ENCODE results near the gene NIPAL4.

NIPAL4 gene

DNA sequence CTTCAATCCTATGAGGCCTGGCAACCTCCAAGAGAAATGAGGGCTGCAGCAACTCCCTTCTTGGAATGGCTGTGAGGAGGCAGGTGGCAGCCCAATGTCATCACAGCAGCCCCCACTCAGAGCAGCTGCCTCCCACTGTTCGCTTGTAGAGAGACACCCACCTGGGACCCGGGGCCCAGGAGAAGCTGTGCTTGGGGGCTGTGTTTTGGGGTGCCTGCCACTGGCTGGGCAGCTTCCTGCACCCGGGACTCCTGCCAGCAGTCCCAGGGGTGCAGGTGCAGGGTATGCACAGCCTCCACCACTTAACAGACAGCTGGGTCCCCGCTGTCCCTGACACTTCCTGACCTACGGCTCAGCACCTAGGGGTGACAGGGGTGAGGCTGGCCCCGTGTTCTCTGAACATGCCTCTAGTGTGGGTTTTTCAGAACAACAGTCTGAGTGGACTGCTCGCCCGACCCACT, 26.2 kb downstream of the NIPAL4 start:
- DNase-seq = no peak

DNA sequence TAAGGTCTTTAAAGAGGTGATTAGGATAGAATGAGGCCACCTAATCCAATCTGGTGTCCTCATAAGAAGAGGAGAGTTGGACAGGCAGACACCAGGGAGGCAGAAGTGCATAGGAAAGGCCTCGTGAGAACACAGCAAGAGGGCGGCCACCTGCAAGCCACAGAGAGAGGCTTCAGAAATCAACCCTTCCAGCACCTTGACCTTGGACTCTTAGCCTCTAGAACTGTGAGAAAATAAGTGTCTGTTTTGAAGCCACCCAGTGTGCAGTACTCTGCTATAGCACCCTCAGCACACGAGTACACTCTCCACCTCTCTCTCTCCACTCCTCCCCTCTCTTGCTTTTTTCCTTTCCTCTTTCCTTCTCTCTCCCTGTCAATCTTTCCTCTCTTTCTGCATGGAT, 26.8 kb downstream of the NIPAL4 start:
- DNase-seq = no peak

DNA sequence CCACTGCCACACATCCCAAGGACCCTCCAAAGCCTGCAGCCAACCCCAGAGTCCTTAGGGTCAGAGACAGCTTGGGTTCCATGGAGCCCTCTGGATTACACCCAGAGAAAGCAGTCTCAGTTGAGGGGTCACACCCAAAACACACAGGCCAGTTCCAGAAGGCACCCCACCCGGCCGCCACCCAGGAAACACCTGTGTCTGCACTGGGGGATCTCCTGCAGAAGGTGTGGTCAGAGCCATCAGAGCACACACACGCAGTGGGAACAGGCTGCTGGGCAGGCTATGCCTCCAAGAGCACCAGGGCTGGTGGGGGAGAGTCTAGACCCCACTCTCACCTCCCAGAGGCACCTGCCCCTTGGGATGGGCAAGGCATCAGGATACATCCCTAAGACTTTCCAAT, 27.3 kb downstream of the NIPAL4 start:
- no peak for DNase-seq

DNA sequence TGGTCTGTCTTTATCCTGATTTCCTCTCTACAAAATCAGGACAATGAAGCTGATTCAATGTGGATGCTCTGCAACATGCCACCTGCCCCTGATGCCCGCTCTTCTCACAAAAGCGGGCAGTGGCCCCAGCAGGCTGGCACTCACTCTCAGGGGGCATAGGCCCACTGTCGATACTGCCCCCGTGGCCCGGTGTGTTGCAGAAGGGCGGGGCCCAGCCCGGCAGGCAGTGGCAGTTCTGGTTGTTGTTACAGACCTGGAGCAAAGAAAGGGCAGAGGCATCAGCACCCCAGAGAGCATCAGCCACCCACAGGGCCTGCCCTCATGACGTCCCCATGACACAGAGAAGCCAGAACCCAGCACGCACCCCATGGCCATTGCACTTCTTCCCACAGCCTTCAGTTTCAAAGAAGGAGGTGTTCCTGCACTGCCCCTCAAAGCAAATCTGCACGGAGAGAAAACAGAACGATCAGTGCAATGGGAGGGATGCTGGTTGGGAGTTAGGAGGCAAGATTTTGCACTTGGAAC, 31.5 kb downstream of the NIPAL4 start:
- DNase-seq = no peak

DNA sequence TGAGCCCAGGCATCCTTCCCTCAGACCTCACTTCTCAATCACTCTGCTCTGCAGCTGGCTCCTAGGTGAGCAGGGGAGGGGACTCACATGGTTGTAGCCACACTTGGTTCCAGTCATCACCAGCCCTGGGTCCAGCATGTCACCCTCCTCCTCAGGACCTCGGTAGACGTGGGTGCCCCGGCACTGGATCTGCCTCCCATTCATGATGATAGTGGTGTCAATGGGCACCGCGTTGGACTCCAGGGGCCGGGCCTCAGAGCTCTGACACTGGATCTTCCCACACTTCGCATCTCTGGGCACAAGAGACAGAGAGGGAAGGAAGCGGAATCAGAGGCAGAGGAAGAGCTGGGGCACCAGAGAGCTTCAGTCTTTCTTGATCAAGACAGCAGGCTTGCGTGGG, 32.9 kb downstream of the NIPAL4 start:
- no peak for DNase-seq

DNA sequence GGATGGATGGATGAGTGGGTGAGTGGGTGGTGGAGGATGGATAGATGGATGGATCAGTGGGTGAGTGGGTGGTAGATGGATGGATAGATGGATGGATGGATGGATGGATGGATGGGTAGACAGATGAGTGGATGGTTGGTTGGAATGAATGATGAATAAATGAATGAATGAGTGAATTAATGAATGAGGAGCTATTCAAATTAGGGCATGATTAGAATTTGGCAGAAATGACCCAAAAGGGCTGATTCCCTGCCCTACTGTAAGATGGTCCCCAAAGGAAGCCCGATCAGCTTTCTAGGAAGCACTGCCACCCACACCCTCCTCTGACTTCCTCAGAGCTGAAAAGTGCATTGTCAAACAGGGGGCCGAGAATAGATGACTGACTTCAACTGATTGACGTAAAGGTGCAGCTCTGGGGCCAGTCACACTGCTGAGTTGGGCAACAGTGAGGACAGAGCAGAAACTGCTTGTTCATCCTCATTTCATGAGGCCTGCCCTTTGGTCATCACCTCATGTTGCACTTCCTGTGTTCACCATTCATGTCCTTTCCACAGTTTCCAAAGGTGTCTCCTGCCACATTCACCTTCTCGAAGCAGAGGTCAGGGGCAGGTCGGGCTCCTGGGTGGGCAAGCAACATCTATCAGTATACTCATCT, 34.3 kb downstream of the NIPAL4 start:
- no peak for DNase-seq

DNA sequence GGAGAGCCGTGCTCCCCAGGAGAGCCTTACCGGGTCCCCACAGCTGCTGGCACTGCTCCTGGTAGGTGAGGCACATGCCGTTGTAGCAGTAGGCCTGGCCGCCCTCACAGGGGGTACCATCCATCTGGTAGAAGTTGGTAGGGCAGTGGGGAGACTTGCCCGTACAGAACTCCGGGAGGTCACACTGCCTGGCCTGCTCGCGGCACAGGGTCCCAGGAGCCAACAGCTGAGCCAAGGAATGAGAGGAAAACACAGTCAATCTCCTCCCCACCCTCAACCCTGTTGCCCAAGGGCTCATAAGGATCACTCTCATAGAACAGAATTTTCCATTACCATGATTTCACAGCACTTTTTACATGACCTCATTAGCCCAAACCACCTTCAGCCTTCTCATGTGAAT, 36.9 kb downstream of the NIPAL4 start:
- DNase-seq = no peak

DNA sequence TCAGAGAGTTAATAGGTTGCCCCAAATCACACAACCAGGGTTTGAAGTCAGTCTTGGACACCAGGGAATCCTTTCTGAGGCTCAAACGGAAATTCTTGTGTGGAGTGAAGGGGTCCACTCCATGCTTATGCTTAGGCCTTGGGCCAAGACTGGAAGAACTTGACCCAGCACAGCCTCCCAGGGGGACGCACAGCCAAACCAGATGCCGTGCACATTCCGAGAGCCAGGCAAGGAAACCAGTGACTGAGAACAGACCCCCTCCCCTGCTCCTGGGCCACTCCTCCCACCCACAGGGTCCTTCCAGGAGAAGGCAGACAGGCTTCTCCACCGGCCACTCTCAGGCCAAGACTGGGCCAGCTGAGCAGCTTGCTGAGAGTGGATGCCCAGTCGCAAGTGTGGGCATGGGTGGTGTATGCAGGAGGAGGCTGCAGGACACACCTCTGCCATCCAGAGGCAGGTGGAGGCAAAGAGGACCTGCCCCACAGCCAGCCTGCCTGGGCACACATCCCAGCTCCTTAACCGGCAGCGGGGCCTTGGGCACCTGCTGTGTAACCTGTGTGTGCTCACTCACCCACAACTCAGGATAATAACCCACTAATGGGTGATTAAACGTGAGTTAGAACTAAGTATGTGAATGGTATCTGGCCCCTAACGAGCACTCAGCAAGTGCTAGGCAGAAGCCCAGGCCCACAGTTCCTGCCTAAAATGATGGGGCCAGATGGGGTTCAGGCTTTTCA, 38.0 kb downstream of the NIPAL4 start:
- DNase-seq = peak; percentile 54

DNA sequence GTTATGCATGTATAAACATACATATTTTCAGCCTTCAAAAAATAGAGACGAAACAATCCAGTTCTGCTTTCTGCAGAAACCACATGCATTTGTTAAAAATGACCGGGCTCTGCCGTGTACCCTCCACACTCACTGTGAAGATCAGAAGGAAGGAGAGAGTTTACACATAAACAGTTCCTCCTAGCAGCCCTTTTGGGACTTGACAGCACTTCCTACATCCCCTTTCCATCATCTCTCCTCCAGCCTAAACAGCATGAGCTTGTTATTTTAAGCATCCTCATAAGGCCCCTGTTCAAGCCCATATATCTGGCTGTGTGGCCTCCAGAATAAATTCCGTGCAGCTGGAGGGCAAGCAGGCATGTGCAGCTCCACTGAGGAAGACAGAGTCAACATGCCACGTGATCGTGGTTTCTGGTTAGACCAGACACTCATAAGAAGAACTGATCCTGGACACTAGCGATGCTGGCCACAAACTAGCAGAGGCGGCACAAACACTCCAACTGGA, 42.2 kb downstream of the NIPAL4 start:
- no peak for DNase-seq

DNA sequence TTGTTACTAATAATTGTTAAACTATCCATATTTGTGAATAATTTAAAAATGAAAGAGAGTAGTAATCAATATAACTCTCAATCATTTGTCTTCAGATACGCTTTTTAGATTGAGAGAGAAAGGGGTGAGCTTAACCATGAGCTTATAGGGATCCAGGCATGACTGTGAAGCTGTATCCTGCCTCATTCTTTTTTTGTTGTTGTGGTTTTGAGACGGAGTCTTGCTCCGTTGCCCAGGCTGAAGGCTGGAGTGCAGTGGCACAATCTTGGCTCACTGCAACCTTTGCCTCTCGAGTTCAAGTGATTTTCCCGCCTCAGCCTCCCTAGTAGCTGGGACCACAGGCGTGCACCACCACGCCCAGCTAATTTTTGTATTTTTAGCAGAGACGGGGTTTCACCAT, 44.0 kb downstream of the NIPAL4 start:
- no peak for DNase-seq

DNA sequence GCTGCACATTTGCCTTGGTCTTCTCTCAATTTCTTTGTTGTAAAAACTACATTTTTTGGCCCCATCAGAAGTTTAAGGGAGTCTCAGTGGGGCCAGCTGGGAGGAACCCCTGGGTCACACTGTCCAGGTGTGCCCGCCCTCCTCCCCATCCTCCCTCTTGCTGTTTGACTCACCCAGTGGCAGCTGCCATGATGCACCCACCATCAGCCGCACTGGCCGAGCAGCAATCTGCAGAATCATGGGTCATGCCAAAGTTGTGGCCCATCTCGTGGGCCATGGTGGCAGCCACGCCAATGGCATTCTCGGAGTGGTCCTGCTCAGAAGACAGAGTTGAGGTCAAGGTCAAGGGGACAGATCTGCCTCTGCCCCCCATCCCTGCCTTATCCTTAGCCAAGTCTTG, 45.5 kb downstream of the NIPAL4 start:
- DNase-seq = no peak

DNA sequence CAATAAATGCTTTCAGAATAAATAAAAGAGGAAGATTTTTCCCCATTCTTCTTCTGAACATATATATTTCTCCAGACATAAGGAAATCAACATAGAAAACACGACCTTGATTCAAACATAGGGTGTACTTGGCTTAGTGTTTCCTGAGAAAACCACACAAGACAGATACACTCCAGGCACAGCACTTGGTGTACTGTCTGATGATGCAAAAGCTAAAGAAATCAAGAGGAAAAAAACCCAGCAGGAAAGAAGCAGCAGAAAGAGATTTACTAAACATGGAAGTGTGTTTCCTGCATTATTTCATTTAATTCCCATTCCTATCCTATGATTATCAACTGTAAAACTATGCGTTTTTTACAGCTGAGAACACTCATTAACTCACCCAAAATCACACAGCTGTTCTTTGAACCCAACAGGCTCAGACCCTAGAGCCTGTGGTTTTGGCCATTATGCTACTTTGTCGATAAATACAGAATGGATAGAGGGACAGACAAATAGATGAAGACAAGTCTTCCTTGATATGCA, 46.1 kb downstream of the NIPAL4 start:
- no peak for DNase-seq

DNA sequence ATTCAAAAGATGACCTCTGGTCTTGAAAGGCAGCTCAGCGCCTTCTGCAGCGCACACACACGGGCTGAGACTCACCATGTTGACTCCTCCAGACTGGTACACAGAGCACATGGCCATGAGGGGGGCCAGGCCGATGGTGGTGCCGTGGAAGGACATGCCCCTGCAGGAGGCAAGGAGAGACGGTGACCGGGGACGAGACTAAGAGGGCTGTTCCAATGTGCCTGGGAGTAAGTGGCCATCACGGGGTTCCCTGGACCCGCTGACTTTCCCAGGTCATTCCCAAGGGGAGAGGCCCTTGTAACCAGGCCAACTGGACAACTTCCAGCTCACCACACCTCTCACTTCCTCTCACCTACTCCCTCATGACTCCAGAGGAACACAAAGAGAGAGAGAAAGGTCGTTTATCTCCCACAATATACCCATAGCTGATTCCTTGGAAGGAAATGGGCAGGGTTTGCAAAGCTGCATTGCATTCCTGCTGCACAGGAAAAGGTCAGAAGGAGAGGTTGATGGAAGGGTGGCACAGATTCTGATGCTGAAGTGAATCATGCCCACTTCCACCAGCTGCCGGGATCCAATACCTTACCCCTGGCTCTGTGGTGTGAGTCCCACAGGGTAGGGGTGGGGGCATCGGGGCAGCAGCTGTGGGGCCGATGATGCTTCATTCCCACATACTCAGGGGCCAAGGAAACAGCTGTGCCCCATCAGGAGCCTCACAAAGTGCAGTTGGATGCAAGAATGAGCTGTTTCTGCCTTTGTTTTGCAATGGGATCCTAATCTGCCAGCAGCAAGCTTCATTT, 47.2 kb downstream of the NIPAL4 start:
- no peak for DNase-seq

DNA sequence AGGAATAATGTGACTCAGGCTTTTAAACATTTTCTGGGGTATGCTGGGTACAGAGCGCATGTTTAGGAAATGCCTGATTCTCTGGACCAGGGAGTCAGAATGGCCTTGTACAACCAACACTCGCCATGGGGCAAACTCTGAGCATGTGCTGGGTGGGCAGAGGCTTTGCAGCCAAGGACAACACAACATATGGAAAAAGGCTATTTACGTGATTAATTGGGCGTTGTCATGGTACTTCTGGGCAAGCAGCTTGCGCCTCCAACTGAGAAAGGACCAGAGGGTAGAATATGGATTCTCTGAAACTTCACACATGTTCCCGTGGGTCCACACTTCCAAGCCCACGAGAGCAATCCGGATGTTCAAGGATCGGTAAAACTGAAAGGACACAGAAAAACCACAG, 49.1 kb downstream of the NIPAL4 start:
- no peak for DNase-seq

DNA sequence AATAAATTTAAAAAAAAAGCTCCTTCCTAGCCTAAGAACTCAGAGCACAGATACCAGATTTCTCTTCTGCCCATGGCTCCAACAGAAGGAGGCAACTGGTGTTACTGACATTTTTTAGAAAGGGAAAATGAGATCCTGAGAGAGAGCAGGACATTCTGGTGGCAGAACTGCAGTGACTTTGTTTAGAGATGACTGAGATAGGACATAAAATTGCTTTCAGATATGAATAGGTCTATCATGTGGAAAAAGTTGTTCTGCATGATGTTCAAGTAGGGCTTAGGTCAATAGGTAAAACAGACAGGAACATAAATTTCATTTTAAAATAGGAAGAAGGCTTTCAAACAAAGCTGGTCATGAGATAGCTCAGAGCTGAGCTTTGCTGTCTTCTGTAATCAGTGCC, 49.6 kb downstream of the NIPAL4 start:
- DNase-seq = no peak

DNA sequence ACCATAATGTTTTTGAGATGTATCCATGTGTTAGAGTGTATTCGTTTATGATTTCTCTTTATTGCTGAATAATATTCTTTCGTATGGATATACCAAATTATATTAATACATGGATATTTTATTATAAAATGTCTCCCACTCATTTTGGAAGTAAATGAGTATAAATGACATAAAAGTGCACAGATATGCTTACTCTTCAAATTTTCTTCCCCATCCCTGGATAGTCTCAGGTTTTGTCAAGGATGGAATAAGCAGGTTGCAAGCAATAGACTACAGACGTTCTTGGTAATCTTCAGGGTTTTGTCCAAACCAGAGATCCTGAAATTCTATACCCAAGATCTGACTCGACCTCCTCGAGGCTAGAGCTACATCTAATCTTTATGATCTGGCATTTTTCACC, 50.7 kb downstream of the NIPAL4 start:
- no peak for DNase-seq

DNA sequence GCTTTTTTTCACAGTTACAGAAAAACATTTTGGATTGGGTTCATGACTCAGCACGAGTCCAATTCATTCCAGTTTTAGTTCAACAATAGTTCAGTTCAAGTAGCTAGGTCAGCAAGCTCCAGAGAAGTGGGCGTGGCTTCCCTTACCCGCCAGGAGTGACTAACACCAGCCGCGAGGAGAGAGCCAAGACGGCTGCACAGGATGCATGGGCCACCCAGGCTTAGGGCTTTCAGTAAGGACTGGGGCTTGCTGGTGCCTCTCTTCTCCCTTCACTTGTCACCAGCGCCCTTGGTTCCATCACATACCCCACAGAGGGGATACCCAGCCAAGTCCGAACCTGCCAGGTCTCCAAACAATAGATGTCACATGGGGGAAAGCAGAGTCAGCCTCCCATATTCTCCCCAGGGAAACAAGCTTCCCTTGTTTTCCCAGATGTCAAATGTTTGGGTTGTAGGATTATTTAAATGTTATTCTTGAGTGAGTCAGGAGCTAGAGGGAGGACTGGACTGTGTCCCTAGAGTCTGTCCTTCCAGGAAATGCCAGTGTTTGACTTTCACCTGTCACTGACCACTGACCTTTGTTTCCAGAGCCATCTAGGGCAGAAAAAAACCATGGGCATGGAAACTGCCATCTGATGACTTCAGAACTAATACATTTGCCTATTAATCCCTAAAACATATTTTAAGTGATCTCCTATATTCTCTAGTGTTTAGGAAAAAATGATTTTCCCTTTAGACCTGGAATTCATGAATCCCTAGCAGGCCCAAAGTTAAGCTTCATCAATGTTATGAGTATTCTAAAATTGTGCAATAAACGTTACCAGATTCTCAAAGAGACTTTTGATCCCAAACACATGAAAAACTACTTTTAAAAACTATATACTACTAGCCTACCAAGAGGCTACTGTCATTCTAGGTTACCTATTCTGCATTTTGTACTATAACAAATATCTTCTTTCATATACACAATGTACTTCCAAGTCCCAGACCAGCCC, 51.9 kb downstream of the NIPAL4 start:
- DNase-seq = no peak

DNA sequence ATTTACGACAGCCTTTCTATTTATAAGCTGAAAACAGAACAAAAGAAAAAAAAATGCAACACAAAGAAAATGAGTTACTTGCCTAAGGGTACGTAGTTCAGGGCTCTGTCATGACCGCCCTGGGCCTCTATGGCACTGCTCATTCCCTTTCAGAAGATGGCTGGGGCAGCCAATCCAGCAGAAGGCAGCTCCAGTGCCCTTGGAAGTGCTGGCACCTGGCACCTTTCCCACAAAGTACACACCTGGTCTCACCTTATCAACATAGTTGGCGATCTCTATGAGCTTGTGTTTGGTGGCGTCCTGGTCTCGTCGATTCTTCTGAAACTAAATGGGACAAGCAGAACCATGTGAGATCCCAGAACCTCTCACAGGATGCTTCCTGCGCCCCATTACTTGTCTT, 53.2 kb downstream of the NIPAL4 start:
- no peak for DNase-seq

DNA sequence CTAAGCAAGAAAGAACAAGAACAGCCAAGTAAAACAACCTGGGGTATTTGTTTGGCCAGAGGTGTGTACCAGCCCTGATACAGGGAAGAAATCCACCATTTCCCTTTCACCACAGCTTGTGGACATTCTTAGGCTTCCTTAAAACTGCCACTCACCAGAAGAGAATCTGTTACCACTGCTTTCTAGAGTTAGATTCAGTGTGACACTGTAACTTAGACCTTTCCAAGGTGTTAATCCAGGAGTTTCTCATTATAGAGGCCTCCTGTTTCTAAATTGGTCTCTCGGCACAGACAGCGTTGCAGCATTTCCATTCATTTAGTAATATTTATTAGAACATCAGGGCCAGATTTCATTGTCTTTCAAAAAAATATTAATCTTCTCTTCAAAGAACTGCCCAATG, 55.0 kb downstream of the NIPAL4 start:
- no peak for DNase-seq

DNA sequence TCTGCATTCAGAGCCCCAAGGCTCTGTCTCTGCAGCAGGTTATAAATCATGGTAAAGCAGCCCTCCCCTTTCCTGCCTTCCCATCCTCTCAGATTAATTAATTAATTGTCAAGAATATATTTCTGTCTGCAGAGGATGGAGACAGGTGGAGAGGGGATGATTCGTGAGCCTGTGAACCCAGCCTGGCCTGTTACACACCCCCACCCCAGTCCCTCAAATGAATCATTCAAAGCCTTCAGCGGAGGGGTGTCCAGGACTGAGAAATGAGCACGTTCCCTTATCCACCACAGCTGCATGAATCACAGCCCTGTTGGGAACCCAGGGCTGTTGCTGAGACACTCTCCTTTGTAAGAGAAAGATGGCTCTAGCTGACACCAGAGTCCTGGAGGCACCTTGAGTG, 56.0 kb downstream of the NIPAL4 start:
- no peak for DNase-seq

DNA sequence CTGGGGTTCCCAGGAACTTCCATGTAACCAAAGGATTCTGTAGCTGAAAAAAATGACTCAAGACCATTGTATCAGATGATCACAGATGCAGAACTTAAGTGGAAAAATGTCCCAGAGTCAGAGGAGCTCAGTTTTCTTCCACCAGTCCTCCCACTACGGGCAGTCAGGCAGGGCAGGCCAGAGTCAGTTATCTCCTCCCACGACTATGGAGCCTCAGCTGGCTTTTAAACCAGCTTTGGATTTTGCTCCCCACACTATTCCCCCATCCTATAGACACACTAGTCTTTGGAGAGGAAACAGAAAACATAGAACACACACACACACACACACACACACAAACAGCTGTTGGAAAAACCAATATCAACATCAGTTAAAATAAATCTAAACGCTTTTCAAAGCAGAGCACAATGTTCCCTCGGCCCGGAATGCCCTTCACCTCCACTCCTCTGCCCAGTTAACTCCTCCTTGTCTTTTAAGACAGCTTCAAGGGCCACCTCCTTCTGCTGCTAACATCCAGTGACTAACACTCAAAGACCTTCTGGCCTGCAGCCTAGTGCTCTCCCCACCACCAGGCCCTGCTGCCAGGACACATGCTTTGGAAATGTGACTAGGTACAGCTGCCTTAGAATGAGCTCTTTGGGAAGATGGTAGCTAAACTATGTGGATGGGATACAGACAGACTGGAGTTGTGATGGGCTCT, 56.8 kb downstream of the NIPAL4 start:
- no peak for DNase-seq
